Measurements from ENCODE around the gene RUSC2.

DNA sequence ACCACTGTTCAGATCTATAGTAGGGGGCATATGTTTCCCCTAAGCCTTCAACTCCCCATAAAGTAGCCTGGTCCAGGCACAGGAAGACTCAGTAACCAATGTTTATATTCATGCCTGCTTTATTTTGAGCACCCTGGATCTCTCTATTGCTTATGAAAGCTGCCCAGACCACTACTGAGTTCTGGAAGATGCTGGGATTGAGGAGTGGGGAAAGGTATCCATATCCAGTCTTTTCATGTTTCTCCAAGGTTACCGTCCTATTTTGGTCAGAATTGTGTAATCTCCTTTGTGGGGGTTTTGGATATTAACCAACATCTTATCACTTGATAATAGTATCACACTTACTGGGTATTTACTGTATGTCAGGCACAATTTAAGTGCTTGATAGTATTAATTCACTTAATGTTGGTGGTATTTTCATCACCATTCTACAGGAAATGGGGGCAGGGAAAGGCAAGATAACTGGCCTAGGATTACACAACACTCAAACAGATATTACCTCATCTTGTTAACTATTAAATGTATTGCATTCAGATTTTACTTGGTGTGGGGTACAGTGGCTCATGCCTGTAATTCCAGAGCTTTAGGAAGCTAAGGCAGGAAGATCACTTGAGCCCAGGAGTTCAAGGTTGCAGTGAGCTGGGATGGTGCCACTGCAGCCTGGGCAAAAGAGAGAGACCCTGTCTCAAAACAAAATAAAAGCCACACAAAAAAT, 36.3 kb downstream of the RUSC2 start:
- TF ChIP-seq TAF1 (IDR thresholded peaks at IDR 0.05; ENCODE audit: low read depth): no peak
- no peak for TF ChIP-seq EP300 (conservative IDR thresholded peaks at IDR 0.05; ENCODE audit: poor library complexity, severe bottlenecking)
- no peak for TF ChIP-seq EZH2 (IDR thresholded peaks at IDR 0.05; ENCODE audit: borderline replicate concordance, insufficient read depth, low read length, poor library complexity, severe bottlenecking)
- TF ChIP-seq, protein P1, sequence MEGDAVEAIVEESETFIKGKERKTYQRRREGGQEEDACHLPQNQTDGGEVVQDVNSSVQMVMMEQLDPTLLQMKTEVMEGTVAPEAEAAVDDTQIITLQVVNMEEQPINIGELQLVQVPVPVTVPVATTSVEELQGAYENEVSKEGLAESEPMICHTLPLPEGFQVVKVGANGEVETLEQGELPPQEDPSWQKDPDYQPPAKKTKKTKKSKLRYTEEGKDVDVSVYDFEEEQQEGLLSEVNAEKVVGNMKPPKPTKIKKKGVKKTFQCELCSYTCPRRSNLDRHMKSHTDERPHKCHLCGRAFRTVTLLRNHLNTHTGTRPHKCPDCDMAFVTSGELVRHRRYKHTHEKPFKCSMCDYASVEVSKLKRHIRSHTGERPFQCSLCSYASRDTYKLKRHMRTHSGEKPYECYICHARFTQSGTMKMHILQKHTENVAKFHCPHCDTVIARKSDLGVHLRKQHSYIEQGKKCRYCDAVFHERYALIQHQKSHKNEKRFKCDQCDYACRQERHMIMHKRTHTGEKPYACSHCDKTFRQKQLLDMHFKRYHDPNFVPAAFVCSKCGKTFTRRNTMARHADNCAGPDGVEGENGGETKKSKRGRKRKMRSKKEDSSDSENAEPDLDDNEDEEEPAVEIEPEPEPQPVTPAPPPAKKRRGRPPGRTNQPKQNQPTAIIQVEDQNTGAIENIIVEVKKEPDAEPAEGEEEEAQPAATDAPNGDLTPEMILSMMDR (IDR thresholded peaks at IDR 0.05; ENCODE audit: poor library complexity, severe bottlenecking): no peak
- no peak for TF ChIP-seq POLR2AphosphoS5 (IDR thresholded peaks at IDR 0.05)
- no peak for TF ChIP-seq SMC3 (conservative IDR thresholded peaks at IDR 0.05; ENCODE audit: poor library complexity)
- TF ChIP-seq, protein P2, sequence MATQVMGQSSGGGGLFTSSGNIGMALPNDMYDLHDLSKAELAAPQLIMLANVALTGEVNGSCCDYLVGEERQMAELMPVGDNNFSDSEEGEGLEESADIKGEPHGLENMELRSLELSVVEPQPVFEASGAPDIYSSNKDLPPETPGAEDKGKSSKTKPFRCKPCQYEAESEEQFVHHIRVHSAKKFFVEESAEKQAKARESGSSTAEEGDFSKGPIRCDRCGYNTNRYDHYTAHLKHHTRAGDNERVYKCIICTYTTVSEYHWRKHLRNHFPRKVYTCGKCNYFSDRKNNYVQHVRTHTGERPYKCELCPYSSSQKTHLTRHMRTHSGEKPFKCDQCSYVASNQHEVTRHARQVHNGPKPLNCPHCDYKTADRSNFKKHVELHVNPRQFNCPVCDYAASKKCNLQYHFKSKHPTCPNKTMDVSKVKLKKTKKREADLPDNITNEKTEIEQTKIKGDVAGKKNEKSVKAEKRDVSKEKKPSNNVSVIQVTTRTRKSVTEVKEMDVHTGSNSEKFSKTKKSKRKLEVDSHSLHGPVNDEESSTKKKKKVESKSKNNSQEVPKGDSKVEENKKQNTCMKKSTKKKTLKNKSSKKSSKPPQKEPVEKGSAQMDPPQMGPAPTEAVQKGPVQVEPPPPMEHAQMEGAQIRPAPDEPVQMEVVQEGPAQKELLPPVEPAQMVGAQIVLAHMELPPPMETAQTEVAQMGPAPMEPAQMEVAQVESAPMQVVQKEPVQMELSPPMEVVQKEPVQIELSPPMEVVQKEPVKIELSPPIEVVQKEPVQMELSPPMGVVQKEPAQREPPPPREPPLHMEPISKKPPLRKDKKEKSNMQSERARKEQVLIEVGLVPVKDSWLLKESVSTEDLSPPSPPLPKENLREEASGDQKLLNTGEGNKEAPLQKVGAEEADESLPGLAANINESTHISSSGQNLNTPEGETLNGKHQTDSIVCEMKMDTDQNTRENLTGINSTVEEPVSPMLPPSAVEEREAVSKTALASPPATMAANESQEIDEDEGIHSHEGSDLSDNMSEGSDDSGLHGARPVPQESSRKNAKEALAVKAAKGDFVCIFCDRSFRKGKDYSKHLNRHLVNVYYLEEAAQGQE (IDR thresholded peaks at IDR 0.05; ENCODE audit: borderline replicate concordance): no peak

Data from neural cell (in vitro differentiated cells).